GM19043 (cell line): ENCODE results near the gene BEGAIN.

Source experiments
- ATAC-seq: cut with Tn5 transposase; IDR thresholded peaks from one replicate; pipeline ENCODE4 v1.9.1; 2021; ENCODE audit warnings: low read depth; ENCODE audit not compliant: unreplicated experiment

The BEGAIN gene

DNA sequence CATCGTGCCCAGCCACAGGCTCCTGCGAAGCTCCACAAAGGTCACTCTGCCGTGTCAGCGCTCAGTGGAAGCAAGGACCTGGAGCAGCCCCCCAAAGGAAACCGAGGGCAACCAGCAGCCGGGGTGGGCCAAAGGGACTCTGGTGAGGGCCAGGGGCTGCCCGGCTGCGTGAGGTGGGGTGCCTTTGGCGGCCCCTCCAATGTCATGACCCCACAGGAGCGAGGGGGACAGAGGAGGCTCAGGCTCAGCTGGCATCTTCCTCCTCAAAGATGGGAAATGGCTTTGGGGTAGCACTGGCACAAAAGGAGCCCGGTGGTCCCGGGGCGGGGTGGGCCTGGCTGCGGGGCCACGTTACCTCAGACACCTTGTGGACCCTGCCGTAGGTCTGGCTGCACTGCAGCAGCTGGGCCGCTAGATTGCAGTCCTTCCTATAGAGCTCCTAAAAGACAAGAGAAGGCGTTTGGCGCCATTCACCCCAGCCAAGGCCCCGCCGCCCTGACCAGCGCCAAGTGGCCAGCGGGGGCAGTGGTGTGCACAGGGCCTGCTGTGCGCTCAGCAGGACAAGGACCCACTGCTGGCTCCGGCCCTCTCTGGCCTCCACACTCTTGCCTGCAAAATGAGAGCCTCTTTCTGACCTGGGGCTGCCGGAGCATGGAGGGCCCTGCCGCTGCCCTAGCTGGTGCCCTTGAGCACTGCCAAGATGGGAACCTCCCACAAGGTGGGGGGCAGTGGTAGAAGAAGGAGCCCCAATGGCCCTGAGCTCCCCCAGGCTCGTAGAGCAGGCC lies 46.9 kb downstream of the BEGAIN start:
- ATAC-seq: no peak

DNA sequence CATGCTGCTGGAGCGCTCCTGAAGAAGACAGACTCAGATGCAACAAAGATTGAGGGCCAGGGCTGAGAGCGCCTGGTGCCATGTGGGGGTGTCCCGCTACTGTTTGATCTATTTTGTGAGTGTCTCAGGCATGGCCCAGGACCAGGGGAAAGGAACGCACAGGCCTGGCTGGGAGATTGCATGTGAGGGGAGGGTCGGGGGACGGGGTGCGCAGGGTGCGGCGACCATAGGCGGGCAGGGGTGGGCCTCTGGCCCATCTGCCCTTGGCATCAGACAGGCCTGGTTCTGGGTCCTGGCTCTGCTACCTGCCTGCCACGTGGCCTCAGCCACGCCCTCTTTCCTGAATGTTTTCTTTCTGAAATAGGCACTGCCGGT lies 47.5 kb downstream of the BEGAIN start:
- ATAC-seq: no peak

DNA sequence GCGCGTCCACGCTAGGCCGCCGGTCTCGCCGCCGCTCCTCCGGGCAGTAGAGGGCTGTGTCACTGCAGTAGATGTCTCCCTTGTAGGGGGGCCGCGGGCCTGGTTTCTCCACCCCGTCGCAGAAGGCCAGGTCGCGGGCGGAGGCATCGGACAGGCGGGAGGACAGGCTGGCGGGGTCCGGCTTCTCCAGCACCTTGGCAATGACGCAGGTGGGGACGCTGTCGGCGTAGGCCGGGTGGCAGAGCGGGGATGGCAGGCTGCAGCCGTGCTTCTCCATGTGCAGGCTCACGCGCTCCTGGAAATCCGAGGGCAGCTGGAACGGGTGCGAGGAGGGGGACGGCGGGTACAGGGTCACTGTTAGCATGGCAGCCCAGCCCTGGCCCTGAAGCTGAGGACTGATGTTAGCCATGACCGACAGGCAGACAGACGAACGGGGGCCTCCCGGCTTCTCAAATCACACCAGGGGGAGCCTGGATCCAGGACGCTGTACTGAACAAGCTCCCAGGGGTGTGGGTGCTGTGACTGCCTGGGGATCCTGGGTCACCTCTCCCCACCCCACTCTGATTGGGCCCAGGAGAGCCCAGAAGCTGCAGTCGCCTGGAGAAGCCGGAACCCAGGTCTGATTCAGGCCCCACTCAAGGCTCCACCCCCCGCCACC lies 48.1 kb downstream of the BEGAIN start:
- no peak for ATAC-seq

DNA sequence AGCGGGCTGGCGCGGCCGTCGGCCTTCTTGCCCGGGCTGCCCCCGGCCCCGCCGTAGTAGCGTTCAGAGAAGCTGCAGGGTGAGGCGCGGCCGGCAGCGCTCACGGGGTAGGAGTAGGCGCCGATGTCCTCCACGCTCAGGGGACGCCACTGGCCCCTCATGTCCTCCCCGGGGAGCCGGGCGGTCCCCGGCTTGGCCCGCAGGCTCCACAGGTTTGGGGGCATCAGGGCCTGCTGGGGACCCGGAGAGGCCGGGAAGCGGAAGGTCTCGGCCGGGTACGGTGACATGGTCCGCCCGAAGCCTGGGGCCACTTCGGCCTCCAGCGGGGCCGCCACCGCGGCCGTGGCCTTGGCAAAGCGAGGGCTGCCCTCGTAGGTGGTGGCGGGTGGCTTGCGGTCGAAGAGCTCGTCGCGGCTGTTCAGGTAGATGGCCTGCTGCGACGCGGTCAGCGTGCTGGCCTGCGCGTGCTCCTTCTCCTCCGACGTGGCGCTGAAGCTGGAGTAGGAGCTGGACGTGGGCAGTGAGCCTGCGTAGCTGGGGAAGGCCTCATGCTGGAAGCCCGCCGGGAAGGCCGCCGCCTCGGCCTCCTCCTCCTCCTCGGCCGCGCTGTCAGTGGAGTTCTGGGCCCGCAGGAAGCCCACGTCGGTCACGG lies 48.7 kb downstream of the BEGAIN start:
- ATAC-seq: no peak

DNA sequence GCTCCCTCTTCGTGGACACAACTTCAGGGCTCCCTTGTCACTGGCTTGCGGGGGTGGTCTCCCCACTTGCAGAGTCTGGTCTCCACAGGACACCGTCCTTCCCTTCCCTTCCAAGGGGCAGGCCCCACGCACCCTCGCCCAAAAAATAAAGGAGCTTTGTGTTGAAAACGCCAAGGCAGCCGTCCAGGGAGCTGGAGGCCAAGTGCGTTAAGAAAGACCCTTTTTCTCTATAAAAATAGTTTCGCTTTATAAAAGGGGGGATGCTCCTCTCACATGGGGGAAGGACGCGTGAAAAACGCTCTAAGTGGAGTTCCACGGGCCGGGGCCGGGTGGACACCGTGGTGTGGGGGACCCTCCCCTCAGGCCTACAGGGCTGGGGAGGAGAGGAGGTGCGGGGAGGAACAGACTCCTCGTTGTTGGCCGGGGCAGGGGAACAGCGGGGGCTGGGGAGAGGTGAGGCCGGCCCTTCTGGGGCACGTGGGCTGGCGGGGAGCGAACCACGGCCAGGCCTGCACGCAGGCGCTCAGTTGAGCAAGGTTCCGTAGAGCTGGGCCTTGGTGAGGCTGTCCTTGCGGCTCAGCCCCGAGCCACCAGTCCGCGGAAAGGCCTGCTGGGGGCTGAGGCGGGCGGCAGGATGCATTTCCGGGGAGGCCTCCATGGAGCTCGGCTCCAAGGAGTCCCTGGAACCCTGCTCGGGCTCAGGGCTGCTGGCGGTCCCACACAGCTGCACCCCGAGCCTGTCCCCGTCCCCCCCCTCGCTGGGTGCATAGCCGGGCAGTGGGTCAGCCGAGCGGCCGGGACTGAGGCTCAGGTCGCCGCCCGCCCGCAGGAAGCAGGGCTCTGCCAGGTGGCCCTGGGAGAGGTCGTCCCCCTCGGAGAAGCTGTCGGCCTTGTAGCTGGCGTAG lies 49.5 kb downstream of the BEGAIN start:
- no peak for ATAC-seq

DNA sequence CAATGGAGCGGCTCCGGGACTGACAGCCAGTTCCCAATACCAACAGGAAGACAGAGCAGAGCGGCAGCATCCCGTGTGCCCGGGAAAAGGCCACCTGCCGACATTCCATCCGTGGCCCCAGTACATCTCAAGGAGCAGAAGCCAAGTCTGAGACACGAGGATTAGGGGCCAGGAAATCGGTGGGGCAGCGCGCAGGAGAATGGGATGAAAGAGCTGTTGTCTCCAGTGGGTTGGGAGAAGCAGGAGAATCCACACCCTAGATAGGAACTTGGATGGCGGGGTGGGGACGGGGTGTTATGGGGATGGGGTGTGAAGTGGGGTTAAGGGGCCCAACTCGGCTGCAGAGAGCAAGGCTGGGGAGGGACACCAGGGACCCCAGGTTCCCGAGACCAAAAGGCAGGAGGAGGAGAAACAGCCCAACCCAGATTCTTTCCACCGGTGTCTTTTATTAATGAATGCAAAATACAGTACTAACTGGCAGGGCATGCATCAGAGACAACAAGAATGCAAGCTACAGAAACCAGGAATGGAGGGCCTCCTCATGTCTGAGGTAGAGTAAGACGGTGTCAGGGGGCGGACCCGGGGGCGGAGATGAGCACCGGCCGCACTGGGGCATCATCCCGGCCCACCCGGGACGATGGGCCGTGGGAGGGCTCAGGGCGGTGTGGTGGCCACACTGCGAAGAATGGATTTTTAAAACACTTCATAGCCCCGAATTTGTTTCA lies 50.3 kb downstream of the BEGAIN start:
- ATAC-seq: no peak

DNA sequence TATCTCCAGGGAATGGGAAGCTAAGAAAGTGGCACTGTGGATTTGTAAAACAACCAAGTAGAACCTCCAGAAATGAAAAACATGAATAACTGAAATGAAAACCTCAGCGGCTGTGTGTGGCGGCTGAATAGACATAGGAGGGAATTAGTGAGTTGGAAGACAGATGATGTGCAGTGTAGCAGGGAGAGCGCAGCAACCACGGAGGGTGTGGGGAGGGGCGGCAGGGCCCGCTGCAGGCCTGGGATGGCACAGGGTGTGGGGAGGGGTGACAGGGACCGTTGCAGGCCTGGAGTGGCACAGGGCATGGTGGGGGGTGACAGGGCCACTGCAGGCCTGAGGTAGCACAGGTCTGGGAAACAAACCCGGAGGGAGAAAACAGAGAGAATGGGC lies 51.1 kb downstream of the BEGAIN start:
- ATAC-seq: no peak

DNA sequence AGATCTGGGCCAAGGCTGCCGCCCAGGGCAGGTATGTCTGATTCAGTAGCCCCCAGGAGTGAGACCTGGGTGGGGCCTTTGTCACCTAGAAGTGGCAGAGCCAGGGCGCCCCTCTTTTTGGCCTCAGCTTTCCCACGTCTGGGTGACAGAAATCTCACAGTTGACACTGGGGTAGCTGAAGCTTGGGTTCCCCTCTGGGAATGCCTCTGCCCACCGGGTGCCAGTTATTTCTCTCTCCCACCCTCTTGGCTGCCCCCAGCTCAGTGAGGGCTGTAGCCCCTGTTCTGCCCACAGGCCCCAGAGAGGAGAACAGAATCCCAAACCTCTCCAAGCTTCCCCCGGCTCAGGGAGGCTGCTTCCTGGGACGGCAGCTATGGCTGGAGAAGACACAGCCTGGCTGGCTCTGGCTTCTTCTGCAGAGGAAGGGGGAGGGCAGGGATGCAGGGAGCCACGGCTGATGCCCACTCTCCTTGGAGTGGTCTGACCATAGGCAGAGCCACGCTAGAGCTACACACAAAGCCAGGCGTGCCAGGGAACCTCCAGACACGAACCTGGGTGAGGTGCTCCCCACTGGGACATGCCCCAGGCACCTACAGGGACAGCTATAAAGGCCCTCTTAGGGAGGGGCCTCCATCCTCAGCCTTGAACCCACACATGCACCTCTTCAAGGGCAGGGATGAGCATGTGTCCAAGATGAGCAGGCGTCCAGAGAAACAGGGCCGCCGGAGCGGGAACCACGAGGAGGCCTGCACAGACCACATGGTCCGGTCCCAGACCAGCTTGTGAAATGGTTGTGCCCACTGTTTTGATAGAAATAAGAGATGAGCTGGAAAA lies 51.7 kb downstream of the BEGAIN start:
- ATAC-seq: no peak

DNA sequence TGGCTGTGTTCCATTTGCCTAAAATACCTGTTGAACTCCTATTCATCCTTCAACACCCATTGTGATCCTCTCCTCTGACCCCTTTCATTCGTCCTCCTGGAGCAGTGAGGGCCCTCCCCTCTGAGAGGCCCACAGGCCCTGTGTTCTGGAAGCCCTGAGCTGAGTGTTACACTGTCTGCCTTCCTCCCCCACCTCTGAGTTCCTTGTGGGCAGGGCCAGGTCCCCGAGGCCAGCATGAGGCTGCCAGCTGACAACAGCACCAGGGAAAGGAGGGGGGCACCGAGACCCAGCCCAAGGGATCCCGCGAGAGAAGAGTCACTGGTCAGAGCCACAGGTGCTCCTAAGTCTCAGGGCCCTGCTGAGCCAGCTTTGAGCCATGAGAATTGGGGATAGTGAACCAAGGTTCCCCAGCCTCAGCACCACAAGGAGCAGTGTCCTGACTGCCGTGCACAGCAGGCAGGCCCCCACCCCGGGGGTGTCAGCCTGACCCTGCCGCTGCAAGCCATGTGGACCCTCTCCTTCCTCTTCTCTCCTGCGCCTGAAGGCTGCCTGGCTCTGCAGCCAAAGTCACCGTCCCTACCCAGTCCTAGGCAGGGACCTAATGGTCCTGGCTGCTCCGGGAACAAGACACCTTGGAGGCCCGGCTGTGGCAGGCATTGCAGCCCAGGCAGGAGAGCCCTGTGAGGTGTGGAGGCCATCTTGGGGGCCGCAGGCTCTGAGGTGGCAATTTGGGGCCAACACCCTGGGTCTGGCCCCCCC lies 52.5 kb downstream of the BEGAIN start:
- ATAC-seq: no peak

DNA sequence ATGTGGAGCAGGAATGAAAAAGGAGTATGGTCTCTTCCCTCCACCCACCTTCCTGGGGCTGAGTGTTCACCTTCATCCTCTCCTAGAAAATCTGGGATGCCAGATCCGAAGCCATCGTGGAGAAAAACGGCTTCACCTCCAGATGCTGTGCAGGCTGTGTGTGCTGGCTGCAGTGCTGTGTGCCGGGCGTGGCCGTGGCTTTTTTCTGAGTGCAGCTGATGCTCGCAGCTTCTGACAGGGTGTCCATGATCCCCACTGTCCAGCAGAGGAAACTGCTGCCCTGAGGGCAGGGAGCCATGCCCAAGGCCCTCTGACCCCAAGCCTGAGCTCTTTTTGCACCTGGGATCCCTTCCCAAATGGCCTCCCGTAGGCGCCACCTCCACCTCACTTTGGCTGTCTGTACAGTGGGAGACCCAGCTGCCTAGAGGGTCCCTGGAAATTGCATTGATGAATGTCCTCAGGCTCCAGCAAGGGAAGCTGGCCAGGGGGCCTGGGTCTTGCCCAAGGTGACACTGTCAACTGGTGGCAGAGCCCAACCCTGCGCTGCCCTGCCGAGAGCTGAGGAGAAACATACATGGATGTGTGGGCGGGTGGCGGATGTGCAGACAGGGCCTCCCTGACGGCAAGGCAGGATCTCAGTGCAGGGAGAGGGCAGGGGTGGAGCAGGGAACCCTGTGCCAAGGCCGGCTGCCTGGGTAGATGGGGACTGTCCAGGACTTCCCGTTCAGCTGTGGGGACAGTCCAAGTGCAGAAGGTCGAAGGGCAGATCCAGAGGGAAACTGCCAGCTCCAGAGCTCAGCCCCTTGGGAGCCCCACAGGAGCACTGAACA lies 53.3 kb downstream of the BEGAIN start:
- ATAC-seq: no peak

DNA sequence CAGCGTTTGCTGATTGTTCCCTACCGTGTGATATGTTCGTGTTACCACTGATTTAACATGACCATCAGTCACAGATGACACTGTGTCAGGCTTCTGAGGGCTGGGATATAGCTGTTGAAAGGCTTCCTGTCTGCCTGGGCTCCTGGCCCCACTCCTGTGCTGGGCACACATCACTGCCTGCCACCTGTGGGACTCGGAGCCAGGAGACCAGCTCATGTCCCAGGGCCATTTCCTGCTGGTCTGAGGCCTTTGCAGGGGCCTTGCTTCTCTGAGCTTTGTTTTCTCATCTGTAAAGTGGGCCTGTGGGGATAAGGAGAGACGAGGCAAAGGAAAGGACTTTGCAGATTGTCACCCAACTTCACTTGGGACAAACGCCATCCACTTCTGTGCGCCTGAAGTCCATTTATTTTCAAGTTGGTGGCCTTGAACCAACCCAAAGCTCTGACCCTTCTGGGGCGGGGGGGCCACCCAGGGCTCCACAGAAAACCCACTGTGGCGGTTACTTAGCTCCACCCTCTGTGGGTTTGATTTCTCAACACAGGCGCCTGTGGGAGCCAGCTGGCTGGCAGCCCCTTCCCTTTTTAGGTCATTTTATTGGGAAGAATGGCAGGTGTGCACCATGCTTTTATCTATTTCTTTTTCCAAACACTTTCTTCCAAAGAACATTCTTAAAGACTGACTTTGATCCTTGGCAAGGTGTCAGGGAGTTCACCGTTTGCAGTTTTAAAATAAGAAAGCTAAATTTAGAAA lies 54.1 kb downstream of the BEGAIN start:
- no peak for ATAC-seq

DNA sequence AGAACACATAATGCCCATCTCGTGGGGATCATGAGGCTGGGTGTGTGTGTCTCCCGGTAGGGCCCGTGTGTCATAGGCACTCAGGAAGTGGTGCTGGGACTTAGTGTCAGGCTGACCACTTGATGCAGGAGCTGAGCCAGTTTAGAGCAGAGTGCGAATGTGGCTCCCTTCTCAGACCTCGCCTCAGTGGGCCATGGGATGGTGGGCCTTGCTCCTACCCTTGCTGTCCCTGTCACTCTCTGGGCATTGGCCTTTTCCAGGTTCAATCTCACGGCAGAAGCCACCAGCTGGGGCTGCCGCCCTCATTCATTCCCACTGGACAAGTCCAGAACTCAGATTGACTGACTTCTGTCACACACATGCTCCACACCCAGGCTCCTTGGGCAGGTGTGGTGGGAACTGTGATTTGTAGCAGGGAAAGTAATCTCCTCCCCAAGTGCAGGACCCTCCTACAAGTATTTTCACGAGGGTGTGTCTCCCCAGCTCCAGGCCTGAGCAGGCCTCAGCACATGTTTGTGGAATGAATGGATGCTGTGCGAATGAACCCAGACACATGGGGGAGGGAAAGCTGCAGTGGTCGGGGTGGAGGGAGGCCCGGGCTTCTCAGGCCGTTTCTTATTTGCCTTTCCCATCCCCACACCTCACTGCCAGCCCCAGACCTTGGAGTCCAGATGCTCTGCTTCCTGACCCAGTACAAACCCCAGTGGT lies 54.9 kb downstream of the BEGAIN start:
- no peak for ATAC-seq

DNA sequence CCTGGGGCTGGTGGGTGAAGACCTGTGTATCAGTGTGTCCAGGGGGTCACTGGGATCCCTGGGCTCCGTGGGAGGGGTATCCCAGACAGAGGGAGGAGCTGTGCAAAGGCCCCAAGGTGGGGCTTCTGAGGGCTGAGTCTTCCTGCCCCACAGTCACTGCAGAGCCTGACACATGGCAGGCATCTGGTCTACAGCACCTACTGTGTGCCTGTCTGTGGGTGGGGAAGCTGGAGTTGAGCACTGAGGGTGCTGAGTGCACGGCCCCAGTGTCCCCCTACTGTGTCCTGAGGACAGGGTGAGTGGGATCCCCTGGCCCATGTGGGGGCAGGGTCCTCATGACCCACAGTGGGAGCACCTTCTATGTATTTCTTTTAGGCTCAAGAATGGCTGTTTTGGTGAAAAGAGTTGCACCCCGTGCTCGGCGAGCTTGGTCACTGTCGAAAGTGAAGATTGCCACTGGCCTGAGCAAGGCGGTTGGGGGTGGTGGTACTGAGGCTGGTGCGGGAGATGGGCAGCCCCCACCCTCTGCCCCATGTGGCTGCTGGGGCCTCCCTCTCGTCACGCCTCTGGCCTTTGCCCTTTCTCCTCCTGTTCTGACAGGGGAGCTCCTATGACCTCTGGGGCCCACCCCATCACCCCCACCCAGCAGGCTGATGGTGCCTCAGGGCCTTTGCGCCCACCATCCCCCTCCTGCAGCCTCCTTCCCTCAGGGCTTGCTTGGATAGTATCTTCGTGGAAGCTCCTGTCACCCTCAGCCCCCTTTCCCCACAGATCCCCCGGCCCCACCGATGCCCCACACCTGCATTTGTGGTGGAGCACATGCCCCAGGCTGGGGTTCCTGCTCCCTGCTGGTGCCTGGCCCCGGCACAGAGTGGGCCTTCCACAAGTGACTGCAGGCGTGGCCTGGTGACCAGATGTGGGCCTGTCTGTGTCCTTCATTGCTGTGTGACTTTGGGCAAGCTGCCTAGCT lies 55.8 kb downstream of the BEGAIN start:
- ATAC-seq: no peak

DNA sequence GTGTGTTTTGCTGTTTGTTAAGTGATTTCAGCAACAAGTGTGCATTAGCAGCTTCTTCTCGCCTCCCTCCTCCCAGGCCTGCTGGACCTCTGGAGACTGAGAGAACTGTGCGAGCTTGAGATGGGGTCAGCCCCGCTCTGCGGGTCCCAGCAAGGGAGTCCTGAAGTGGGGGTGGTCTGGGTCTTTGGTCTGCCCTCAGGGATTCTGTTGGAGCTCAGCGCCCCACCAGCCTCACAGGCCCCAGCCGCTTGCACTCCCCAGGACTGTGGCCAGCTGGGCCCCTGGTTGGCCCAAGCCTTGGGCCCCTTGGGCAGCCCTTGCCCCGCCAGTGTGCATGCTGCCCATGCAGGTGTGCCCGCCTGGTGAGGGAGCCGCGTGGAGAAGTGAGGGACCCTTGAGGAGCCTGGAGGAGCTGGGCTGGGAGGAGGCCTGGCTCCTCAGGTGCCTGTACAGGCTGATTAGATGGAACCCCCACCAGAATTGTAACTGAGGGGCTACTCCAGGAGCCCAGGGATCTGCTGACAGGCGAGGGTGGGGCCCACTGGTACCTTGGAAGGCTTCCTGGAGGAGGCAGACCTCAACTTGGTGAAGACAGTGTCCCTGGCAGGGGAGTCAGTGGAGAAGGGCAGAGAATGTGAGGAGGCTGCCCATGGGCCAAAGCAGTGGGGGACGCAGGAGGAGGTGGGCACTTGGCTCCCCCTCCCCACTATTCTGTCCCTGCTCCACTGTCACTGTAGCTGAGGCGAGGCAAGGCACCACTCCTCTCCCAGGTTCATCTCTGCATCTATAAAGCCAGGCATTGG lies 56.7 kb downstream of the BEGAIN start:
- no peak for ATAC-seq
